GM23338 (cell line): Measurements from ENCODE around the gene SLC35B4. TPM values are rescaled to one million over a fixed set of nuclear protein-coding genes. Genes with fewer than 3 reads are reported as not detected.

Source experiments
- ATAC-seq: fragments of 200-7000 bp; cut with Tn5 transposase; 3 replicates; pipeline ENCODE4 v1.9.1; 2020
- DNase-seq: peaks from one replicate; pipeline ENCODE4 v3.0.0-alpha.2; 2015; ENCODE audit warnings: low spot score
- H2AFZ ChIP-seq: fragments of 200-600 bp; sonication (generic); 2 replicates; pipeline ENCODE4 v1.8.0; 2016; ENCODE audit warnings: antibody characterized with exemption, mild to moderate bottlenecking, moderate library complexity
- H3F3A ChIP-seq: fragments of 200-600 bp; sonication (generic); replicated peaks from 2 replicates; pipeline ENCODE4 v1.8.0; 2017; ENCODE audit warnings: antibody characterized with exemption, mixed run types, low read depth
- H3K27ac ChIP-seq: fragments of 200-600 bp; sonication (generic); 2 replicates; pipeline ENCODE4 v1.6.1; 2016; ENCODE audit warnings: low read depth
- H3K27me3 ChIP-seq: fragments of 200-600 bp; sonication (generic); 2 replicates; pipeline ENCODE4 v1.8.0; 2016; ENCODE audit warnings: mild to moderate bottlenecking, mixed run types, moderate library complexity; ENCODE audit not compliant: insufficient read depth
- H3K36me3 ChIP-seq: fragments of 200-600 bp; sonication (generic); 2 replicates; pipeline ENCODE4 v1.8.0; 2016; ENCODE audit warnings: mild to moderate bottlenecking; ENCODE audit not compliant: insufficient read depth
- H3K4me1 ChIP-seq: fragments of 200-600 bp; sonication (generic); 2 replicates; pipeline ENCODE4 v1.8.0; 2016; ENCODE audit warnings: mild to moderate bottlenecking, moderate library complexity; ENCODE audit not compliant: insufficient read depth
- H3K4me2 ChIP-seq: fragments of 200-600 bp; sonication (generic); 2 replicates; pipeline ENCODE4 v1.7.1; 2017; ENCODE audit warnings: mixed run types
- H3K4me3 ChIP-seq: fragments of 200-600 bp; sonication (generic); 2 replicates; pipeline ENCODE4 v1.6.1; 2016; ENCODE audit warnings: mixed run types
- H3K79me2 ChIP-seq: fragments of 200-600 bp; sonication (generic); replicated peaks from 2 replicates; pipeline ENCODE4 v1.8.0; 2017; ENCODE audit warnings: mild to moderate bottlenecking; ENCODE audit not compliant: insufficient read depth
- H3K9me2 ChIP-seq: fragments of 200-600 bp; sonication (generic); 2 replicates; pipeline ENCODE4 v1.8.0; 2017; ENCODE audit not compliant: insufficient read depth
- H4K20me1 ChIP-seq: fragments of 200-600 bp; sonication (generic); replicated peaks from 2 replicates; pipeline ENCODE4 v1.8.0; 2017; ENCODE audit warnings: mild to moderate bottlenecking; ENCODE audit not compliant: insufficient read depth
- H3K27ac Mint-ChIP-seq: 2 replicates; pipeline ENCODE4 v1.8.0; 2020; ENCODE audit warnings: inconsistent platforms, mild to moderate bottlenecking, moderate library complexity, mixed read lengths
- H3K27me3 Mint-ChIP-seq: 3 replicates; pipeline ENCODE4 v1.8.0; 2022; ENCODE audit warnings: low read depth, mild to moderate bottlenecking, moderate library complexity, mixed read lengths, inconsistent platforms; ENCODE audit not compliant: insufficient read depth, poor library complexity
- H3K36me3 Mint-ChIP-seq: 3 replicates; pipeline ENCODE4 v1.8.0; 2021; ENCODE audit warnings: low read depth, mild to moderate bottlenecking, inconsistent platforms, moderate library complexity, mixed read lengths
- H3K4me1 Mint-ChIP-seq: 3 replicates; pipeline ENCODE4 v1.8.0; 2020; ENCODE audit warnings: mild to moderate bottlenecking, inconsistent platforms, mixed read lengths
- H3K4me3 Mint-ChIP-seq: 3 replicates; pipeline ENCODE4 v1.8.0; 2021; ENCODE audit warnings: moderate library complexity, mild to moderate bottlenecking, inconsistent platforms, mixed read lengths
- H3K9me3 Mint-ChIP-seq: 3 replicates; pipeline ENCODE4 v1.8.0; 2020; ENCODE audit warnings: moderate library complexity, mild to moderate bottlenecking, inconsistent platforms, mixed read lengths
- CREB1 ChIP-seq: fragments of 250-450 bp; sonication (Bioruptor Pico); IDR thresholded peaks from 2 replicates; pipeline ENCODE4 v1.5.0; 2020; ENCODE audit warnings: low read depth, mild to moderate bottlenecking, moderate library complexity
- CTCF ChIP-seq, 2 experiments: fragments of 200-600 bp in 1 of 2; sonication (generic) in 1 of 2; conservative IDR thresholded peaks; 2 replicates each; pipeline versions ENCODE4 v1.5.1 to v1.6.1; 2016 to 2017; ENCODE audit warnings: antibody characterized with exemption in 2 of 2, low read depth in 2 of 2, mild to moderate bottlenecking in 2 of 2, moderate library complexity in 1 of 2
- ETS1 ChIP-seq: IDR thresholded peaks from 2 replicates; pipeline ENCODE4 v1.6.1; 2016; ENCODE audit warnings: antibody characterized with exemption
- EZH2 ChIP-seq: fragments of 200-600 bp; sonication (generic); IDR thresholded peaks from one replicate; pipeline ENCODE4 v1.8.0; 2017; ENCODE audit warnings: antibody characterized with exemption, mild to moderate bottlenecking, low read depth; ENCODE audit not compliant: unreplicated experiment
- EZH2phosphoT487 ChIP-seq: fragments of 200-600 bp; sonication (generic); IDR thresholded peaks from one replicate; pipeline ENCODE4 v1.8.1; 2018; ENCODE audit warnings: antibody characterized with exemption; ENCODE audit not compliant: unreplicated experiment
- JUNB ChIP-seq: IDR thresholded peaks from one replicate; pipeline ENCODE4 v1.6.1; 2016; ENCODE audit warnings: antibody characterized with exemption; ENCODE audit not compliant: unreplicated experiment
- NANOG ChIP-seq: IDR thresholded peaks from 2 replicates; pipeline ENCODE4 v1.6.1; 2016; ENCODE audit warnings: antibody characterized with exemption, borderline replicate concordance
- POLR2AphosphoS5 ChIP-seq: IDR thresholded peaks from 2 replicates; pipeline ENCODE4 v1.6.1; 2016; ENCODE audit warnings: antibody characterized with exemption, low read depth
- REST ChIP-seq: IDR thresholded peaks from one replicate; pipeline ENCODE4 v1.6.1; 2018; ENCODE audit warnings: antibody characterized with exemption; ENCODE audit not compliant: unreplicated experiment
- STAT1 ChIP-seq: IDR thresholded peaks from one replicate; pipeline ENCODE4 v1.6.1; 2016; ENCODE audit warnings: antibody characterized with exemption; ENCODE audit not compliant: unreplicated experiment
- ZNF114 ChIP-seq: fragments of 250-450 bp; sonication (Bioruptor Pico); IDR thresholded peaks from 2 replicates; pipeline ENCODE4 v1.5.0; 2020; ENCODE audit warnings: mild to moderate bottlenecking, moderate library complexity
- ZNF331 ChIP-seq: fragments of 250-450 bp; sonication (Bioruptor Pico); IDR thresholded peaks from 2 replicates; pipeline ENCODE4 v1.5.0; 2020; ENCODE audit warnings: low read depth, mild to moderate bottlenecking, moderate library complexity
- polyA plus RNA-seq: library from polyadenylated mRNA; unstranded; fragments of >200 nt; fragmentation: Nextera tagmentation; extraction: Ambion mirVana; gene quantifications from 2 replicates; pipeline ENCODE4 v1.2.1, GENCODE V29; 2016
- total RNA-seq: library from RNA; depleted of rRNA; stranded (reverse); fragments of >200 nt; shearing (Covaris generic); gene quantifications from 2 replicates; pipeline ENCODE4 v1.2.3, GENCODE V29; 2014

The SLC35B4 gene
- total and polyA plus RNA-seq, 2 experiments from 2014 or later, result 22.6 to 29.7 TPM

GRCh38 chr7:134248196-134248595 is 68.5 kb downstream of the SLC35B4 start (continued):
- TF ChIP-seq CTCF (conservative IDR thresholded peaks at IDR 0.05; ENCODE audit: low read depth in 2 of 2) (no peak), ZNF114 (CRISPR knock-in tag) (no peak), STAT1 (no peak), REST (no peak), POLR2AphosphoS5 (no peak), NANOG (no peak), ZNF331 (CRISPR knock-in tag) (no peak), EZH2phosphoT487 (no peak), EZH2 (no peak), ETS1 (no peak), JUNB (no peak)

- no peak overlapping the region for H3K4me3 ChIP-seq
- H3K27me3 ChIP-seq, result no peaks in the 10 kb centered on the region
- Mint-ChIP-seq H3K27ac (no peak overlapping the region), H3K4me3 (no peak overlapping the region), H3K36me3 (no peaks in the 10 kb centered on the region), H3K27me3 (no peaks in the 10 kb centered on the region), H3K9me3 (peaks cover 16% of the 10 kb centered on the region; the same call in 2 of the 3 replicates), H3K4me1 (peaks cover 3% of the 10 kb centered on the region; the same call in 2 of the 3 replicates)
- no peaks in the 10 kb centered on the region for H3K79me2 ChIP-seq
- TF ChIP-seq CTCF (conservative IDR thresholded peaks at IDR 0.05; ENCODE audit: low read depth in 2 of 2) (no peak), EZH2phosphoT487 (no peak), ZNF114 (CRISPR knock-in tag) (no peak), ETS1 (no peak), EZH2 (no peak), STAT1 (no peak), JUNB (no peak), CREB1 (CRISPR knock-in tag) (no peak), ZNF331 (CRISPR knock-in tag) (no peak), REST (no peak)
- no peak overlapping the region for H2AFZ ChIP-seq
- H3K9me2 ChIP-seq, result 0 out of 2 replicates have a peak, but pooled peaks cover under 1% of the 10 kb centered on the region
- no peak overlapping the region for H3K4me2 ChIP-seq
- H3K36me3 ChIP-seq, result no peaks in the 10 kb centered on the region
- DNase-seq, result no peak
- no peak overlapping the region for H3K27ac ChIP-seq
- no peaks in the 10 kb centered on the region for H3K4me1 ChIP-seq
- no peak for ATAC-seq
- H4K20me1 ChIP-seq, result no peaks in the 10 kb centered on the region
- H3F3A ChIP-seq, result no peaks in the 10 kb centered on the region
Observed at GRCh38 chr7:134246761-134247160, 70.0 kb downstream of the SLC35B4 start.
